GM19035 (cell line): ENCODE measurements around the gene KIF9.
"Not testable (repeated sequence)": the region's sequence is repeated elsewhere in the genome, so short reads cannot be mapped to it uniquely, and the experiment has no call there.

Source experiments
- ATAC-seq: cut with Tn5 transposase; IDR thresholded peaks from one replicate; pipeline ENCODE4 v1.9.1; 2021; ENCODE audit not compliant: unreplicated experiment

KIF9 gene

DNA sequence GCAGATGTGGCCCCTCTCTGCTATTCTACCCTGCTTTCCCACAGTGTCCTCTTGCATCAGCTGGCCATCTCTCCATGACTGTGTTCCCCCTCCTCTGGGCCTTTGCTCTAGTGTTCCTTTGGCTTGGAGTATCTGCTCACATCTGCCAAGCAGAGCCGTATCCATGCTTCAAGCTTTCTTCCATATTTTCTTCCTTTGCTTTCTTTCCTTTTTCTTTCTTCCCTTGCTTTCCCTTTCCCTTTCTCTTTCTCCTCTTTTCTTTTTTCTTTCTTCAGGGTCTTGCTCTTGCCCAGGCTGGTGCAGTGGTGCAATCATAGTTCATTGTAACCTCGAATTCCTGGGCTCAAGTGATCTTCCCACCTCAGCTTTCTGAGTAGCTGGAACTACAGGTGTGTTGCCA lies 12.7 kb upstream of the KIF9 start:
- ATAC-seq = no peak

DNA sequence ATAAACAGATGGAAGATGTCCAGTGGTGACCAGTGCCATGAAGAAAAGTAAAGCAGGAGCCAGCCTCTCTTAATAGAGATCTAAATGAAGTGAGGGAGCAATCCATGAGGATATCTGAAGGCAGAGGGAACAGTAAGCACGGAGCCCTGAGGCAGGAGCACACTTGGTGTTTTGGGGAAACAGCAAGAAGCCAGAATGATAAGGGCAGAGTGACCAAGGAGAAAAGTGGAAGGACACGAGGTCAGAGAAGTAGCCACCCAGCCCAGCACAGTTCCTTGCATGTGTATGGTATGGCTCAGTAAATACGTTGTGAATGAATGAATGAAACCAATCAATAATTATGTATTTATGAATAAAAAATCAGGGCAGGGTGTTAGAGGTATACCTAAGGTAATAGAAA lies 11.8 kb upstream of the KIF9 start:
- no peak for ATAC-seq

DNA sequence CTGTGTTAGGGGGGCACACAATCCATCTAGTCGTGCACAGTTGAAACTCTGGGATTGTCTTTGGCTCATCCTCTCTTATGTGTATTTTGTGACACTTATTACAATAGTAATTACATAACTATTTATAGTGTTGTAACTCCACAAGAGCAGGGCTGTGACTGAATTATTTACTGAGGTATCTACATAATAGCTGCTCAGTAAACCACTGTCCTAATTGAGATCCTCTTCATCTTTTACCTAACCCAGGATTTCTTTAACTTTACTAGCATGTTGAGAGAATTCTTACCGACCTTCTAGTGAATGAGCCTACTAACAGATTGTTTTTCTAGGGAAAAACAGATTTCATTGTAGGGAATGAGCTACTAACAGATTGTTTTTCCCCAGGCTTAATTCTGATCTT lies 11.2 kb upstream of the KIF9 start:
- ATAC-seq = no peak

DNA sequence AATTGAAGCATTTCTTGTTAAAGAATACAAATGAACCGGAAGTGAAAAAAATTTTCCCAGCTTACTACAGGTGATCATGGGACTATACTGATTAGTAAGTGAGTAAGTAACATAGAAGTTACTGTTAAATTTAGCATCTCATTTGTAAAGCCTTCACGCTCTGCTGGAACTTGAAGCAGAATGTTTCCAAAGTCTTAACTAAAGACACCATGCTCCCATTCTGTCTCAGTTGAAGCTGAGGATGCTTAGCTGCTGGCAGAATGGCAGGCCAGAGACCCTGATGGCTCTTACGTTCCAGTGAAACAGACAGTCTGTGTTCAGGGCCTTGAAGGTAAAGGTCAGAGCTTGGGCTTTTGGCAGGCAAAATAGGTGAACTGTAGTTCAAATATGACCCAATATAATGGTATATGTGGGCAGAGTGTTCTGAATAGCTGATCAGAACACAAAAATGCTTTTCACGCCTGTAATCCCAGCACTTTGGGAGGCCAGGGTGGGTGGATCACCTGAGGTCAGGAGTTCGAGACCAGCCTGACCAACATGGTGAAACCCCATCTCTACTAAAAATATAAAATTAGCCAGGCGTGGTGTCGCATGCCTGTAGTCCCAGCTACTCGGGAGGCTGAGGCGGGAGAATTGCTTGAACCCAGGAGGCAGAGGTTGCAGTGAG lies 9.3 kb upstream of the KIF9 start:
- not testable (repeated sequence) for ATAC-seq

DNA sequence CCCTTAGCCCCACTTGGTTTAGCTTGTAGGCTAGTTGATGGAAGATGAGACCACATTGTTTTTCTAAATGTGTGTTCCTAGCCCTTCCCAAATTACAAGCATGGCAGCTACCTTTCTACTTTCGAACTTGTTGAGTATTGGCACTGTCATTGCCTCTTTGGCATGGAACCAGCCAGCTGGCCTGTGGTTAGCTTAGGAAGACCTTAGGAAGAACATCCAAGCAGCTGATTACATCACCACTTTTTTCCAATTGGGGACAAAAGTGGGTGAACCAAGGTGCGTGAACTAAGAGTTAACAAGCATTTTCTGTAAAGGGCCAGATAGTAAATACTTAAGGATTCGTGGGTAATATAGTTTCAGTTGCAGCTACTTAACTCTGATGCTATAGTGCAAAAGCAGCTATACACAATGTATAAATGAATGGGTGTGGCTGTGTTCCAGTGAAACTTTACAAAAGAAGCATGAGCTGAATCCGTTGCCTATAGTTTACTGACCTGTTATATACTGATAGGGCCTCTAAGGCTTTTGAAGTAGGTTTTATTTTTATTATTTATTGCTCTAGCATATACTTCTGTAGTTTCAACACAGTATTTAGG lies 8.7 kb upstream of the KIF9 start:
- ATAC-seq = no peak

DNA sequence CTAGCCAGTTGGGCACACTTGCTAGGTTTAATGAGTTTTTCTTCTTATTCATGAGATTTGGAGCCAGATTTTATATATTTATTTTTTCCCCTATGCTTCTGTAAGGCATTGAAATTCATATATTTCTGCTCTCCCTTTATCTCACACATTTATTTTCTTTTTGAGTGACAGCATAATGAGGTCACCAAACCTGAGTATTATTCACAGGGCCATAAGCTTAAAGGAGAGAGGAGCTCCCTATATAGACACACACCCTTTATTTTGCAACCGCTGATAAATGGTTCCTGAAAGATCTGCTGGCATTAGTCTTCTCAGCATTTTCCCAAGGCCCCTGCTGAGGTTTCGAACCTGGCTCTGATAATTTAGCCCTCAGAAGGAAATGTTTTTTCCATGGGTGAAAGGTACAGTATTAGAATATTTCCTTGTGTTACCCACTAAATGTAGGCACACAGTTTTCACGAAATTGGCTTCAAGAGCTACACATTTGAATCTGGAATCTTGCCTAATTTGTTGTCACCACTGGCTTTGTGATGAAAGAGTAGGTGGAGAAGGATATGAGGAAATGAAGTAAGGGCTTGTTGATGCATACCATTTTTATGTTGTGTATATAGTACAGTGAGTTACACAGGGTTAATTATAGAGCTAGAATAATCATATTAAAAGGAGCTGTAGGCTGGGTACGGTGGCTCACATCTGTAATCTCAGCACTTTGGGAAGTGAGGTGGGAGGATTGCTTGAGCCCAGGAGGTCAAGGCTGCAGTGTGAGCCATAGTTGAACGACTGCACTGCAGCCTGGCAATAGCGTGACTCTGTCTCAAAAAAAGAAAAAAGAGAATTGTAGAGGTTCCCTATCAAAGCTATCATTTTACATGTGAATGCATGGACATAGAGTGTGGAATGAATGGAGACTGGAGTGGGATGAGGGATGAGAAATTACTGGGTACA lies 6.6 kb upstream of the KIF9 start:
- no peak for ATAC-seq

DNA sequence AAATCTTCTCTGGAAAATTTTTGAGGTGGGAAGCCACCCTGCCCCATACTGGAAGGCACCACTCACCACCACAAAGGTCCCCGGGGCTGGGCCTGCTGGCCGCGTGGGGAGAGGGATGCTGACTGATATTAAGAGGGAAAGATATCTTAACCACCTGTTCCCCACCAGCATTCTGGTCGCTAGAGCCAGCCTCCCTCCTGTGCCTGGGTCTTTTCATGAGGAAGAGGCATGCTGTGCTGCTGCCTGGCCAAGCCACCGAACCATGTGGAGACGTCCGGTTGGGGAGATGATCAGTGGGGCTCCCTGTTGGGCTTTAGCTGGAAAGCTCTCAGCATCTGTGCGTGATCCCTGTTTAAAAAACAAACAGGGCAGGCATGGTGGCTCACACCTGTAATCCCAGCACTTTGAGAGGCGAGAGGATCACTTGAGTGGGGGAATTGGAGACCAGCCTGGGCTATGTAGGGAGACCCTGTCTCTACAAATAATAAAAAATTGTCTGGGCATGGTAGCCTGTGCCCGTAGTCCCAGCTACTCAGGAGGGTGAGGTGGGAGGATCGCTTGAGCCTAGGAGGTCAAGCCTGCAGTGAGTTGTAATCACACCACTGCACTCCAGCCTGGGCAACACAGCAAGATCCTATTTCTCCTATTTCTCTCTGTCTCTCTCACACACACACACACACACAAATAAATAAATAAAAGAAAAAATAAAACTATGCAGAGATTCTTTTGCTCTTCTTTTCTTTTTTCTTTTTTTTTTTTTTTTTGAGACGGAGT lies 1.2 kb upstream of the KIF9 start:
- no peak for ATAC-seq

DNA sequence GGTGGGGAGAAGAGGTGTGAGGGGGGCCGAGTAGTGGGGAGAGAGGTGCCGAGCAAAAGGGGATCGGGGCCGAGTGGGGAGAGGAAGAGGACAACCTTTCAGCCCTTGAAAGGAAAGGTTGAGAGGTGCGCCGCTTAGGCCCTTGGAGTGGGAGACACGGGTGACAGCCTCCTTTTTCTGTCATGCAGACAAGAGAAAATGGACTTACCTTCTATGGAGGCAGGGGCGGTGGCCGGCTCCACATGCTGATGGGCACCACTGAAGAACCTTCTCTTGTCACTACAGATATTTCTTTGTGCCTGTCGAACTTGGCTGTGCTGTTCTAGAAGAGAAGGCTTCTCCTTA lies 566 bp upstream of the KIF9 start:
- no peak for ATAC-seq

DNA sequence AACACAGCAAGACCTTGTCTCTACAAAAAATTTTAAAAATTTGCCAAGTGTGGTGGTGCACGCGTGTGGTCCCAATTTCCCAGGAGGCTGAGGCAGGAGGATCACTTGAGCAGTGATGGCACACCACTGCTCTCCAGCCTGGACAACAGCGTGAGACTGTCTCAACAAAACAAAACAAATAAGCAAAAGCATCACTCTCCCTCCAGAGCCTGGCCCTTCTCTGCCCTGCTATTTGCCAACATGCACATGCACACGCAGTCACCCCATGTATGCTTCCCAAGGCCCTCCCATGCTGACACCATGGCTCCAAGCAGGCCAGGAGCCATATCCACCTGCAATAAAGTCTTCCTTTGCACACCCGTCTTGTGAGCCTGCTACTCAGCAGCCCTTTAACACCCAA lies 2.1 kb downstream of the KIF9 start:
- no peak for ATAC-seq

DNA sequence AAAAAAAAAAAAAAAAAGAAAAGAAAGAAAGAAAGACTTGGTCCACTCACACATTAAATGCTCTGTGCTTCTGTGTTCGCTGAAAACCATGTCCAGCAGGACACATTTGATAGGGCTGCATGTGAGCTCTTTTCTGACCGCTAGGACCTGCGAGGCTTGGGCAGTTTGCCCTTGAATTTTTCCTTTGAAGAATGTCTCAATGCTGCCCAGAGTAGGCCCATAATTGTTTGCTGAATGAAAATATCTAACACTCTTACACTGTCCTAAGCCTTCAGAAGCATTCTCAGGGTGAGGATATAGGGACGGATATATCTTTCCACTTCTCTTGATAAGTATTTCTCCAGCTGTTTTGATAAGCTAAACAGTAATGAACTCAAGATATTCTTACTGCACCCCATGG lies 6.0 kb downstream of the KIF9 start:
- ATAC-seq = no peak

DNA sequence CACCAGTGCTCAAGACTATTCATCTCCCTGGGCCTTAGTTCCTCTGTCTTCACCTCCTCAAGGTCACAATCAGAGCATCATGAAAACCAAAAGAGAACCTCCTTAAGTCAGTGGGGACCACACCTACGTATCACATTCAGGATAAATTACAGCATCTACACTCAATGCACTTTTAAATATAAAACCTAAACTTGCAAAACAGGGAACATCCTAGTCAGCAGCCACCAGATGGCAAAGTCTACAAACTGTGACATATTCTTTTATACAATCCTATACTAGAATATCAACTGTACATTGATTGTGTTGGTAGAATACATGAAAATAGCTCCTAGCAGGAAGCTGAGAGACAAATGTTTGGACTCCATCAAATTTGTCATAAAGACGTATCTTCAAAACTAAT lies 7.9 kb downstream of the KIF9 start:
- no peak for ATAC-seq

DNA sequence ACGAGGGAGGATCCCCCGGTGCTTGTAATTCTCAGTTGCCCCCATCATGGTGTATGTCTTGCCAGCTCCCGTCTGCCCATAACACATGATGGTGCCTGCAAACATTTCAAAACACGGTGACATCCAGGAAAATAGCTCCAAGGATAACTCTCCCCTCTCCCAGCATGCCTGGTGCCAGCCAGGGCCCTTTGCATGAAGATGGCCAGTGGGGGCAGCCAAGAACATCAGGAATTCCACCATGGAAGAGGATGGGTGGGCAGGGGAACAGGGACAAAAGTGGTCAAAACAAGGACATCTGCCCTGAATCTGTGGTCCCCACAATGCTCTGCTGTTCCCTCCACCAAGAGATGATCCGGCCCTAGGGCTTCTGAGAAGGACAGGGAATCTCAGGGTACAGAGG lies 9.0 kb downstream of the KIF9 start:
- no peak for ATAC-seq

DNA sequence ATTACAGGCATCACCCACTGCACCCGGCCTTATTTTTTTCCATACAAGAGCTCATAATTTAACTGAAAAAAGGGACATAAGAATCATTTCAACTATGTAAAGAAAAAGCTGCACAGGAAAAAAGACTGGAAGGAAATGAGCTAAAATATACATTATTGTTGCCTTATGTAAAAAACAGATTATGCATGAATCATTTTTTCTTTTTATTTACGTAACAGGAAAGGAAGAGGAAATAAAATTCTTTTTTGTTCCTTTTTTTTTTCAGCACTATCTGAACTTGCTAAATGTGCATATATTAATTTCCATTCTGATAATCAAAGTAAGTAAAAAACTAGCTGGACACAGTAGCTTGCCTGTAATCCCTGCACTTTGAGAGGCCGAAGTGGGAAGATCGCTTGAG lies 12.1 kb downstream of the KIF9 start:
- ATAC-seq = no peak

DNA sequence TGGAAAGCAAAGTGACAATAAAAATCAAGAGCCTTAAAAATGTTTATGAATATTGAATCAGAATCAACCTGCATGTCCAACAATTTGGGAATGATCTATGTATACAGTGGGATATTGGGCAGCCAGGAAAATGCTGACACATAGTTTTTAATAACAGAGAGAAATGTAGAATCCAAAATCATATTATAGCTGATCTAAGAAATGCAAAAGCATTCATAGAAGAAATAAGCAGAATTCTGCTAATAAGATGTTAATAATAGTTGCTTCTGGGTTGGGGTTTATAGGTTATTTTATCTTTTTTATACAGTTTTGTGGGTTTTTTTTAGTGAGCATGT lies 15.1 kb downstream of the KIF9 start:
- ATAC-seq = no peak

DNA sequence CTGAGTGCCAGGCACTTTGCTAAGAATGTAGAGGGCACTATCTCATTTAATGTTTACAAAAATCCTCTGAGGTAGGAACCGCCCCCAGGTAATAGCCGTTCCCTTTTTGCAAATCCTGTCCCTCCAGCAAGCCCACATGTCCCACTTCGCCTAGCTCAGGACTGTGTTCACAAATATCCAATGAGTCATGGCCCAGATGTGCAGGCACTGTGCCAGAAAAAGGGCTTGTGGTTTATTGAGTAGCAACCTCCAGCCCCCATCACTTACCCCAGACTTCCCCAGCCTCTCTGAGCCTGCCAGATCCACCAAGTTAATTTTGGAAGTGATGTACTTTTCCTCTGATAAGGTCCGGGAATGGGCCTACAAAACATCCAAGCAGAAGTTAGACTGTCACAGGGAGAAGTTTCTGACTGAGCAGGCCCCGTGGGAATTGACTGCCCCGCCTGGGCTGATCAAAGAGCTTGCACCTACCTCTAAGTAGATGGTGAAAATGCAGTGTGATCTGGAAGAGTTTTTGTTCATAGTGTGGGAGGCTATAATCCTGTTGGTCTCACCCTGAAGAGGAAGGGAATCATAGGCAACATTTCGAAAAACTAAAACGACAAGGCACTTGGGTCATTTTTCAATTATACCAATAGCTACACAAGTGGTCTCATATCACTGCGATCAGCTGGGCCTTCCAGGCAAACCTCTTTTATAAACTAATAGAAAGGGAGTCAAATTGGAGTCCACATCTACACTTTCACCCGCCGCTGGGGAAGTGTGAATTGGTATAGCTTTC lies 15.7 kb downstream of the KIF9 start:
- ATAC-seq = no peak

DNA sequence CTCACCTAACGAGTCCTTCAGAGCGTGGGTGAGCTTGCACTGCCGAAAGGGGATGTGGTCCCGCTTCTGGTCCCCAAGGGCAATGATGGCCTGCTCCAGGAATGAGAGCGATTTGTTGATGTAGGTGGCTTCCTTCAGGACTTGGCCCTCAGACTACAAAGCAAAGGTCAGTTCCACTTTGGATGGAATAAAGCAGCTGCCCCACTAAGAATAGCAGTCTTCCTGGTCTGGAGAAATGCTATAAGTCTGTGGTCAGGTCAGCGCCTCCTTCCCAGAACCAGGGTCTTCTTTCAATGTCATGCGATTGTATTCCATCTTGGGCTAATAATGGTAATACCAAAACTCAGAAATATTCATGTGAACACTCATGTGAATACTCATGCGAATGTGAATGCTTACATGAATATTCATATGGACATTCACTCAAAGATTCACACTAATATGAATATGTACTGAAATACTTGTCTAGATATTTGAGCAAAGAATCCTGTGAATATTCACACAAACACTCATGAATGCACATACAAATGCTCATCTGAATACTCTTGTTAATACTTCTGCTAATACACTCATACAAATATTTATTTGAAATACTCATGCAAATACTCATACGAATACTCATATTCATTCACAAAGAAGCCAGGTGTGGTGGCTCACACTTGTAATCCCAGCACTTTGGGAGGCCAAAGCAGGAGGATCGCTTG lies 16.7 kb downstream of the KIF9 start:
- ATAC-seq = no peak

DNA sequence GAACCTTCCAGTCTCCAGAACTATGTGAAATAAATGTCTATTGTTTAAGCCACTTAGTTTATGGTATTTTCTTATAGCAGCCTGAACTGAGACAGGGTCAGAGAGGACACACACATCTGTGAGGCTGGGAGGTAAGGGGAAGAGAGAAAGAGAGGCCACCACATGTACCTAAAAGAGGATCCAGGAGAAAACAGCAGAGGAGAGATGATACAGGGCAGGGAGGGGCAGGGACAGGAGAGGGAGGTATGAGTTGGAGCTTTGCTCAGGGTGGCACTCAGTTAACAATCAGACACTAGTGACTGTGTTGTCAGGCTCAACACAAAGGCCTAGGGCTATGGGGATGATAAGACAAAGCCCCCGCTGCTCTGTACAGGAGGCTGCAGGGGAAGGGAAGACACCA lies 17.6 kb downstream of the KIF9 start:
- no peak for ATAC-seq

DNA sequence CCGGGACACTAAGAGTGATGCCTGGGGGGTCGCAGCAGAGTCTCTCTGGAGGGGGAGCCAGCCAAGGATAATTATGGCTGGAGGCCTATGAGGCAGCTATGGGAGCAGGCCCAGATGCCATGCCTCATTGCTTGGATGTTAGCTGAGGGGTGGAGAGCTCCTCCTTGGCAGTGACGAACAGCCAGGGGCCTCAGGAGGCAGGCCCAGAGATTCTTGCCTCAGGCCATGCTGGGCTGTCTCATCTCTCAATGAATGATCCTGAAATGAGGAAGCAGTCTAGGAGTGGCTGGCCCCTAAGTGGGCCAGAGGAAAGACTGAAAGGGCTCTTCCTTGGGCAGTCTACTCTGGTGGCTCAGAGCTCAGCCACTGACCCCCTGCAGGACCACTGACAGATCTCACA lies 21.3 kb downstream of the KIF9 start:
- ATAC-seq = no peak

DNA sequence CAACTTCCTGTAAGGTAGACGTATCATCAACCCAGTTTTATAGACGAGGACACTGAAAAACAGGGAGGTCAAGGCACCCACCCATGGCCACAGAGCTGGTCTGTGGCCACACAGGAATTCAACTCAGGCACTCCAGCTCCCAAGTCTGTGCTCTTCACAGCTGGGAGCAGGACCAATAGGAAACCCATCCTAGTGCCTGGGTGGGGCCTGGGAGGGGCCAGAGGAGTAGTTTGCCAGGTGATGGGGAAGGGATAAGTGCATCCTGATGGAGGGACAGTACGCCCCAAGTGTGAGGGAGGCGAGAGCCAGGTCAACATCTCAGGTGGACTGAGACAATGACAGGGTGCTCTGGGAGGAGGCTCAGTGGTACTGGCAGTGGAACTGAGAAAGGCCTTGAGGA lies 22.0 kb downstream of the KIF9 start:
- ATAC-seq = no peak

DNA sequence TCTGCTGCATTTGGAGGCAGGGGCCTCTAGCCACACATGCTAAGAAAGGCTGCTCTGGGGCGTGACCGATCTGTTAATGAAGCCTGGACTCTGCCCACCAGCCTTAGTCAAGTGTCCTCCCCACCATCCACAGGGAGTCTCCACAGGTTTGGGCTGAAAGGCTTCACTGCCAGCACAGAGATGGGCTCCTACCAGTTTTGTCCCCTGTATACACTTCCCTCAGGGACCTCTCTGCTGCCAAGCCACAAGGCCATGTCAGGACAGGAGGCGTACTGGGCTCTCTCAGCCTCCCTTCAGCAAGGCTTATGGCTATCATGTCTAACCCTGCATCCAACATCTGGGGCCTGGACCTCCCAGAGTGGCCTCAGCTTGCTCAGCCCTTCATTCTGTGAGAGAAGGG lies 23.5 kb downstream of the KIF9 start:
- no peak for ATAC-seq
